CD4-positive, alpha-beta T cell (primary cell): ENCODE data around the gene LRRTM2. TPM values are rescaled to one million over a fixed set of nuclear protein-coding genes. Genes with fewer than 3 reads are reported as not detected.
"Not testable (repeated sequence)": the region's sequence is repeated elsewhere in the genome, so short reads cannot be mapped to it uniquely, and the experiment has no call there.

ENCODE experiments used
- ATAC-seq: fragments of 200-7000 bp; cut with Tn5 transposase; one replicate; pipeline ENCODE4 v1.10.0; 2022; ENCODE audit warnings: mild to moderate bottlenecking; ENCODE audit not compliant: poor library complexity
- CTCF ChIA-PET: fragments of 350-600 bp; sonication (Branson Sonifier 250); formaldehyde crosslinking; loops from one replicate; lab custom pipeline; 2021; ENCODE audit warnings: antibody characterized with exemption, inconsistent platforms; lab: Charles Lee
- POLR2A ChIA-PET: fragments of 350-600 bp; sonication (Branson Sonifier 250); formaldehyde crosslinking; loops from one replicate; lab custom pipeline; 2021; ENCODE audit warnings: antibody characterized with exemption, inconsistent platforms; lab: Charles Lee
- DNase-seq, 14 experiments: peaks; one replicate each; pipeline ENCODE4 v3.0.0-alpha.2; 2013 to 2020; ENCODE audit warnings: mixed read lengths in 2 of 14
- H3K27ac ChIP-seq, 2 donors: one replicate each; pipeline versions ENCODE4 v1.5.1 to v1.7.0; 2013; ENCODE audit warnings: low read length in 2 of 2, low read depth in 1 of 2, mild to moderate bottlenecking in 1 of 2
- H3K27me3 ChIP-seq, 2 experiments: 1 replicate in 1 of 2; 2 replicates in 1 of 2; pipeline versions ENCODE4 v1.6.1 to v1.7.0; 2013; ENCODE audit warnings: low read length in 2 of 2, control low read depth in 1 of 2, mild to moderate bottlenecking in 1 of 2, moderate library complexity in 1 of 2; ENCODE audit not compliant: insufficient read depth in 2 of 2, control insufficient read depth in 1 of 2
- H3K36me3 ChIP-seq: one replicate; pipeline ENCODE4 v1.6.1; 2013; ENCODE audit warnings: low read length, control low read depth; ENCODE audit not compliant: insufficient read depth
- H3K4me1 ChIP-seq: one replicate; pipeline ENCODE4 v1.6.1; 2013; ENCODE audit warnings: low read length, control low read depth; ENCODE audit not compliant: insufficient read depth
- H3K4me3 ChIP-seq: one replicate; pipeline ENCODE4 v1.5.1; 2013; ENCODE audit warnings: mild to moderate bottlenecking, low read length, moderate library complexity
- H3K9me3 ChIP-seq, 2 experiments: 1 replicate in 1 of 2; 2 replicates in 1 of 2; pipeline versions ENCODE4 v1.6.1 to v1.7.0; 2013; ENCODE audit warnings: low read length in 2 of 2, mild to moderate bottlenecking in 2 of 2, control low read depth in 1 of 2, moderate library complexity in 1 of 2; ENCODE audit not compliant: control insufficient read depth in 1 of 2, insufficient read depth in 1 of 2
- H3K27ac Mint-ChIP-seq: one replicate; pipeline ENCODE4 v1.8.0; 2020; ENCODE audit warnings: mixed read lengths
- H3K27me3 Mint-ChIP-seq: one replicate; pipeline ENCODE4 v1.8.0; 2021; ENCODE audit warnings: mixed read lengths
- H3K36me3 Mint-ChIP-seq: one replicate; pipeline ENCODE4 v1.8.0; 2021; ENCODE audit warnings: low read depth, mixed read lengths
- H3K4me1 Mint-ChIP-seq: one replicate; pipeline ENCODE4 v1.8.0; 2021; ENCODE audit warnings: low read depth, mixed read lengths
- H3K4me3 Mint-ChIP-seq: one replicate; pipeline ENCODE4 v1.8.0; 2020; ENCODE audit warnings: mild to moderate bottlenecking, mixed read lengths
- H3K9me3 Mint-ChIP-seq: one replicate; pipeline ENCODE4 v1.8.0; 2020; ENCODE audit warnings: mixed read lengths
- intact Hi-C, 2 experiments: fragments of 100-400 bp; cut with DNase I in 1 of 2; cut with micrococcal nuclease in 1 of 2; formaldehyde crosslinking; loops; one replicate each; pipeline versions ENCODE4 v1.15.1 to v1.9.0; 2023 to 2025; cut with DNase I, micrococcal nuclease
- total RNA-seq, 174 experiments: library from RNA in 2 of 174; stranded (reverse) in 2 of 174; gene quantifications; one replicate each; pipeline ENCODE4 v1.2.3 and lab custom pipeline; 2021 to 2026
- TF ChIP-seq, protein P1 (sequence below): fragments of 200-600 bp; IDR thresholded peaks from one replicate; pipeline ENCODE4 v1.8.0; 2022; ENCODE audit warnings: antibody characterized with exemption, mild to moderate bottlenecking

LRRTM2 gene
- total RNA-seq, 2 experiments from 2014 or later: 0.03 to 0.22 TPM

DNA sequence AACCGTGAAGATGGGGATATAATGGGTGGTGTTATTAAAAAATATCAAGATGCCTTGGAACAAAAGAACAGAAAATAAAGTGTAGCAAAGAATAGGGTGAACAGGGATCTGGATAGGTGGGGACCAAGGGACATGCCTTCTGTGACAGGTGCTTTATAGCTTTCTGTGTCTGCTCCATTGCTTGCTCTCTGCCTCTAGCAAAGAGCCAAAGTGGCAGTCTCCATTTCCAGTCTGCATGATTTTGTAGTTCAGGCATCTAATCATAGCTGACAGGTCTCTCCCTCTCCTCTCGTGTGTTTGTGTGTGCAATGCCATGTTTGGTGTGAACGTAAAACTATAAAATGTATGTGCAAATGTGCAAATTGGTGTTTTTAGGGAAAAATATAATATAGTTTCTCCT is 35.0 kb downstream of the LRRTM2 start:
- Mint-ChIP-seq H3K27me3 (peaks cover 7% of the 10 kb centered on the region), H3K4me3 (no peak overlapping the region), H3K36me3 (no peaks in the 10 kb centered on the region), H3K27ac (no peak overlapping the region), H3K4me1 (no peaks in the 10 kb centered on the region), H3K9me3 (no peaks in the 10 kb centered on the region)
- TF ChIP-seq, protein P1, sequence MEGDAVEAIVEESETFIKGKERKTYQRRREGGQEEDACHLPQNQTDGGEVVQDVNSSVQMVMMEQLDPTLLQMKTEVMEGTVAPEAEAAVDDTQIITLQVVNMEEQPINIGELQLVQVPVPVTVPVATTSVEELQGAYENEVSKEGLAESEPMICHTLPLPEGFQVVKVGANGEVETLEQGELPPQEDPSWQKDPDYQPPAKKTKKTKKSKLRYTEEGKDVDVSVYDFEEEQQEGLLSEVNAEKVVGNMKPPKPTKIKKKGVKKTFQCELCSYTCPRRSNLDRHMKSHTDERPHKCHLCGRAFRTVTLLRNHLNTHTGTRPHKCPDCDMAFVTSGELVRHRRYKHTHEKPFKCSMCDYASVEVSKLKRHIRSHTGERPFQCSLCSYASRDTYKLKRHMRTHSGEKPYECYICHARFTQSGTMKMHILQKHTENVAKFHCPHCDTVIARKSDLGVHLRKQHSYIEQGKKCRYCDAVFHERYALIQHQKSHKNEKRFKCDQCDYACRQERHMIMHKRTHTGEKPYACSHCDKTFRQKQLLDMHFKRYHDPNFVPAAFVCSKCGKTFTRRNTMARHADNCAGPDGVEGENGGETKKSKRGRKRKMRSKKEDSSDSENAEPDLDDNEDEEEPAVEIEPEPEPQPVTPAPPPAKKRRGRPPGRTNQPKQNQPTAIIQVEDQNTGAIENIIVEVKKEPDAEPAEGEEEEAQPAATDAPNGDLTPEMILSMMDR: no peak
- no peaks in the 10 kb centered on the region for H3K36me3 ChIP-seq
- H3K4me3 ChIP-seq: no peak overlapping the region
- intact Hi-C loops: no loop called here
- no peaks in the 10 kb centered on the region for H3K27me3 ChIP-seq
- no peak overlapping the region for H3K27ac ChIP-seq
- ChIA-PET CTCF (no interaction called here), POLR2A (no interaction called here)
- ATAC-seq: no peak
- no peaks in the 10 kb centered on the region for H3K9me3 ChIP-seq
- no peak for DNase-seq
- no peaks in the 10 kb centered on the region for H3K4me1 ChIP-seq

GRCh38 chr5:138837160-138837559 is 38.0 kb downstream of the LRRTM2 start:
- peaks cover 7% of the 10 kb centered on the region for H3K27me3 Mint-ChIP-seq
- POLR2A ChIA-PET: no interaction called here
- H3K4me3 ChIP-seq: no peak overlapping the region
- H3K4me1 Mint-ChIP-seq: no peaks in the 10 kb centered on the region
- no peak overlapping the region for H3K4me3 Mint-ChIP-seq
- no peaks in the 10 kb centered on the region for H3K36me3 Mint-ChIP-seq
- no peaks in the 10 kb centered on the region for H3K4me1 ChIP-seq
- intact Hi-C loops: no loop called here
- DNase-seq (no peak), ATAC-seq (no peak)
- H3K27ac Mint-ChIP-seq: no peak overlapping the region
- no peaks in the 10 kb centered on the region for H3K9me3 ChIP-seq
- H3K27ac ChIP-seq: no peak overlapping the region
- no peaks in the 10 kb centered on the region for H3K27me3 ChIP-seq
- TF ChIP-seq, protein P1: no peak
- no peaks in the 10 kb centered on the region for H3K36me3 ChIP-seq
- H3K9me3 Mint-ChIP-seq: no peaks in the 10 kb centered on the region
- CTCF ChIA-PET: no interaction called here

DNA sequence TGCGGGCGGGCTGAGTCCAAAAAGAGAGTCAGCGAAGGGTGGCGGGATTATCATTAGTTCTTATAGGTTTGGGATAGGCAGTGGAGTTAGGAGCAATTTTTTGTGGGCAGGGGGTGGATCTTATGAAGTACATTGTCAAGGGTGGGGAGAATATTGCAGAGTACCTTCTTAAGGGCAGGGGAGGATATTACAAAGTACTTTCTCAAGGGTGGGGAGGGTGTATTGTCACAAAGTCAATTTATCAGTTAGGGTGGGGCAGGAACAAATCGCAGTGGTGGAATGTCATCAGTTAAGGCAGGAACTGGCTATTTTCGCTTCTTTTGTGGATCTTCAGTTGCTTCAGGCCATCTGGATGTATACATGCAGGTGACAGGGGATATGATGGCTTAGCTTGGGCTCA is 40.3 kb downstream of the LRRTM2 start:
- POLR2A ChIA-PET, H3K27ac ChIP-seq, H3K9me3 ChIP-seq, DNase-seq, CTCF ChIA-PET, H3K9me3 Mint-ChIP-seq, H3K4me1 ChIP-seq, H3K4me3 ChIP-seq, H3K36me3 ChIP-seq, H3K27me3 ChIP-seq, intact Hi-C loops, H3K36me3 Mint-ChIP-seq, ATAC-seq, H3K4me1 Mint-ChIP-seq, H3K27me3 Mint-ChIP-seq, H3K27ac Mint-ChIP-seq, H3K4me3 Mint-ChIP-seq: not testable (repeated sequence)

- Histone ChIP-seq H3K9me3 (no peaks in the 10 kb centered on the region), H3K36me3 (no peaks in the 10 kb centered on the region), H3K4me3 (no peak overlapping the region), H3K27ac (no peak overlapping the region), H3K4me1 (no peaks in the 10 kb centered on the region), H3K27me3 (no peaks in the 10 kb centered on the region)
- Mint-ChIP-seq H3K9me3 (no peaks in the 10 kb centered on the region), H3K27me3 (no peaks in the 10 kb centered on the region), H3K4me1 (no peaks in the 10 kb centered on the region), H3K36me3 (no peaks in the 10 kb centered on the region), H3K27ac (no peak overlapping the region), H3K4me3 (no peak overlapping the region)
- TF ChIP-seq, protein P1: no peak
- ChIA-PET CTCF (no interaction called here), POLR2A (no interaction called here)
- no peak for ATAC-seq
- intact Hi-C loops: no loop called here
- DNase-seq: no peak
Measured at GRCh38 chr5:138833726-138834480, 41.2 kb downstream of the LRRTM2 start.
